Measurements from ENCODE around the gene SAP30L. TPM values are rescaled to one million over a fixed set of nuclear protein-coding genes. Genes with fewer than 3 reads are reported as not detected.

SAP30L gene
- total and polyA plus RNA-seq, 7 donors, result 9.2 to 35.7 (median 26.0) TPM

DNA sequence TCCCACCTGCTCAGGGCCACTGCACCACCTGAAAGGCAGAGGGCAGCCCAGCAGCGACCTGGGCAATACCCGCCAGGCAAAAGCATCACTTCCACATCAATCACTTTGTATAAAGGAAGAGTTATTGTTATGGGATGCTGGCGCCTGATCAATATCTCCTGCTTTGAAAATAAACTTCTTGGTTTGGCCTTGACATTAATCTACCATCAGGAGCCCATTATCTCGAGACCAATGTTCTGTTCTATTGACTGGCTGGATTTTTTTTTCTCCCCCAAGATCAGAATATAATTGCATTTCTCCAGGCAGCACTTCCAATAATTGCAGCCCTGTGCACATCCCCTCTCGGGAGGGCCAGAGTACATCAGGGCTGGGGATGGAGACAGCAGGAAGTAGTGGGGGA lies 44.4 kb upstream of the SAP30L start:
- TF ChIP-seq CTCF (IDR thresholded peaks at IDR 0.05), result no peak
- Histone ChIP-seq H3K27me3 (ENCODE audit: insufficient read depth in 3 of 3, low read length in 2 of 3) (no peaks in the 10 kb centered on the region), H3K4me3 (no peak overlapping the region), H3K27ac (no peak overlapping the region), H3K9me3 (no peaks in the 10 kb centered on the region), H3K4me1 (peaks cover 8% of the 10 kb centered on the region), H3K36me3 (ENCODE audit: insufficient read depth in 1 of 2, low read depth in 1 of 2) (no peaks in the 10 kb centered on the region)
- no peak for DNase-seq
- intact Hi-C loops (cut with DNase I), result loop anchor here in 1 of 2 donors (5.0 kb wide), 1 partner anchor 424 kb away; no protein-coding TSS in a partner anchor
- no peak for ATAC-seq
- 83 to 91% (median 86%) methylated on average over 5 of the region's 5 CpGs for WGBS, 3 donors

GRCh38 chr5:154401931-154402330 lies 43.9 kb upstream of the SAP30L start:
- H3K9me3 ChIP-seq, result no peaks in the 10 kb centered on the region
- ATAC-seq, result no peak
- no peaks in the 10 kb centered on the region for H3K36me3 ChIP-seq (ENCODE audit: insufficient read depth in 1 of 2, low read depth in 1 of 2)
- intact Hi-C loops (cut with DNase I), result loop anchor here in 1 of 2 donors (5.0 kb wide), 1 partner anchor 425 kb away; no protein-coding TSS in a partner anchor
- H3K4me1 ChIP-seq, result peaks cover 8% of the 10 kb centered on the region
- H3K4me3 ChIP-seq, result no peak overlapping the region
- H3K27me3 ChIP-seq (ENCODE audit: insufficient read depth in 3 of 3, low read length in 2 of 3), result no peaks in the 10 kb centered on the region
- no peak overlapping the region for H3K27ac ChIP-seq
- TF ChIP-seq CTCF (IDR thresholded peaks at IDR 0.05), result no peak
- 93 to 98% (median 97%) methylated on average over 9 of the region's 9 CpGs for WGBS, 3 donors
- no peak for DNase-seq

DNA sequence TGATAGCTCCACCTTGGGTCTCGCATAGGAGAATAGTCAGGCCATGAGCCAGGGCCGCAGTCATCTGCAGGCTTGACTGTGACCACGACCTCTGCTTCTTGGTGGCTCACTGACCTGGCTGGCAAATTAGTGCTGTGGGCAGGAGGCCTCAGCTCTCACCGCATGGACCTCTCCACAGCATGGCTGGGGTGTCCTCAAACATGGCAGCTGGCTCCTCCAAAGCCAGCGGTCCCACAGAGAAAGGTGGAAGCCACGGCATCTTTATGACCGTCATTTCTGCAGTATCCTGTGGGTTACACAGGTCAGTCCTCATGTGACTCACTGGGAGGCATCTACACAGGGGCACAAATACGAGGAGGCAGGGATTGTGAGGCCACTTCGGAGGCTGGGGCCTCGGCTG lies 43.2 kb upstream of the SAP30L start:
- H3K36me3 ChIP-seq (ENCODE audit: insufficient read depth in 1 of 2, low read depth in 1 of 2), result no peaks in the 10 kb centered on the region
- TF ChIP-seq CTCF (IDR thresholded peaks at IDR 0.05), result no peak
- H3K27me3 ChIP-seq (ENCODE audit: insufficient read depth in 3 of 3, low read length in 2 of 3), result no peaks in the 10 kb centered on the region
- H3K9me3 ChIP-seq, result no peaks in the 10 kb centered on the region
- H3K4me3 ChIP-seq, result no peak overlapping the region
- no peak overlapping the region for H3K27ac ChIP-seq
- H3K4me1 ChIP-seq, result peaks cover 8% of the 10 kb centered on the region
- ATAC-seq (no peak), DNase-seq (no peak)
- 87 to 93% (median 90%) methylated on average over 10 of the region's 10 CpGs for WGBS, 3 donors
- intact Hi-C loops (cut with DNase I), result loop anchor here in 1 of 2 donors (5.0 kb wide), 1 partner anchor 425 kb away; no protein-coding TSS in a partner anchor

DNA sequence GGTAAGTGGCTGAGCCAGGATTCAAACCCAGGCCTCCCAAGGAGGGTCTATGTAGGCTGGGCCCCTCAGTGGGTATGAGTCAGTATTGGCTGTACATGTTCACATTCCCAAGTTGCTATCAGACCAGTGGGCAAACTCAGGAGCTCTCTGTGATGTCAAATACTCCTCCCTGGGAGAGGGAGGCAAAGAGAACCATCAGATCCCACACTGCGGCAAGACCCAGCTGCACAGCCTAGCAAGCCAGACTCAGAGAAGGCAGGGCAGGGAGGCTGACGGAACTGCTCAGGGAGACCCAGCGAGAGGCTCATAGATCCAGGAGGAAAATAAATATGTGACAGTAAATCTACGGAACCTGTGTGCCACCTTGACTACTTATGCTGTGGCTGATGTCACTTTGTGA lies 42.6 kb upstream of the SAP30L start:
- no peak for TF ChIP-seq CTCF (IDR thresholded peaks at IDR 0.05)
- DNase-seq (no peak), ATAC-seq (no peak)
- no peaks in the 10 kb centered on the region for H3K27me3 ChIP-seq (ENCODE audit: insufficient read depth in 3 of 3, low read length in 2 of 3)
- 96 to 100% (median 97%) methylated on average over 4 of the region's 4 CpGs for WGBS, 3 donors
- H3K9me3 ChIP-seq, result no peaks in the 10 kb centered on the region
- peaks cover 8% of the 10 kb centered on the region for H3K4me1 ChIP-seq
- H3K27ac ChIP-seq, result no peak overlapping the region
- no peak overlapping the region for H3K4me3 ChIP-seq
- H3K36me3 ChIP-seq (ENCODE audit: insufficient read depth in 1 of 2, low read depth in 1 of 2), result no peaks in the 10 kb centered on the region
- intact Hi-C loops (cut with DNase I), result loop anchor here in 1 of 2 donors (5.0 kb wide), 1 partner anchor 426 kb away; no protein-coding TSS in a partner anchor
